Eye (tissue), 1 donor: ENCODE data around the gene PDSS1.
"Not testable (repeated sequence)": the region's sequence is repeated elsewhere in the genome, so short reads cannot be mapped to it uniquely, and the experiment has no call there.

ENCODE experiments used
- DNase-seq: peaks from one replicate; pipeline ENCODE4 v3.0.0-alpha.2; 2015

The PDSS1 gene

GRCh38 chr10:26697163-26697921 is at the start of gene PDSS1:
TSS of gene PDSS1 (plus strand) at chr10:26697701. CDS start at chr10:26697712, 11 bp downstream.
- peak; percentile 86 for DNase-seq

GRCh38 chr10:26648245-26648636 is 49.3 kb upstream of the PDSS1 start:
- not testable (repeated sequence) for DNase-seq

- no peak for DNase-seq
These were observed 47.1 kb upstream of the PDSS1 start for GRCh38 chr10:26650406-26650805.

- not testable (repeated sequence) for DNase-seq
These were observed 46.0 kb upstream of the PDSS1 start for GRCh38 chr10:26651476-26651875.

- DNase-seq: no peak
These were observed 44.5 kb upstream of the PDSS1 start for GRCh38 chr10:26653004-26653403.

- no peak for DNase-seq
These were observed 41.8 kb upstream of the PDSS1 start for GRCh38 chr10:26655746-26656145.

- no peak for DNase-seq
These were observed 34.6 kb upstream of the PDSS1 start for GRCh38 chr10:26662864-26663263.

- no peak for DNase-seq
These were observed 32.1 kb upstream of the PDSS1 start for GRCh38 chr10:26665080-26666048.

GRCh38 chr10:26675873-26676257 is 21.6 kb upstream of the PDSS1 start:
- no peak for DNase-seq

- no peak for DNase-seq
These were observed 17.9 kb upstream of the PDSS1 start for GRCh38 chr10:26679588-26679987.

GRCh38 chr10:26681076-26681475 is 16.4 kb upstream of the PDSS1 start:
- no peak for DNase-seq

GRCh38 chr10:26681971-26682370 is 15.5 kb upstream of the PDSS1 start:
- not testable (repeated sequence) for DNase-seq

GRCh38 chr10:26682931-26683330 is 14.6 kb upstream of the PDSS1 start:
- no peak for DNase-seq

- peak; percentile 70 for DNase-seq
These were observed 12.7 kb upstream of the PDSS1 start for GRCh38 chr10:26684667-26685264.

GRCh38 chr10:26685441-26685840 is 12.1 kb upstream of the PDSS1 start:
- no peak for DNase-seq

GRCh38 chr10:26689399-26689798 is 8.1 kb upstream of the PDSS1 start:
- no peak for DNase-seq

- no peak for DNase-seq
These were observed 6.6 kb upstream of the PDSS1 start for GRCh38 chr10:26690731-26691475.

GRCh38 chr10:26694536-26694935 is 3.0 kb upstream of the PDSS1 start:
- DNase-seq: not testable (repeated sequence)

GRCh38 chr10:26696786-26697162 is 727 bp upstream of the PDSS1 start:
- no peak for DNase-seq

- DNase-seq: no peak
These were observed 564 bp downstream of the PDSS1 start for GRCh38 chr10:26697922-26698608.

- DNase-seq: no peak
These were observed 1.4 kb downstream of the PDSS1 start for GRCh38 chr10:26698909-26699308.

- no peak for DNase-seq
These were observed 2.1 kb downstream of the PDSS1 start for GRCh38 chr10:26699631-26700030.
